Astrocyte (in vitro differentiated cells and primary cell): ENCODE data around the gene MEGF11. TPM values are rescaled to one million over a fixed set of nuclear protein-coding genes. Genes with fewer than 3 reads are reported as not detected.

Experiments used
- DNase-seq: peaks from one replicate; pipeline ENCODE4 v3.0.0-alpha.2; 2010; ENCODE audit warnings: low read depth
- FAIRE-seq: peaks from 2 replicates; lab custom pipeline; 2011; peaks lifted over from hg19 to GRCh38; lab: Jason Lieb, UNC
- H2AFZ ChIP-seq: 2 replicates; pipeline ENCODE4 v1.6.0; 2012; ENCODE audit warnings: low read depth, low read length, inconsistent platforms
- H3K27ac ChIP-seq: 2 replicates; pipeline ENCODE4 v1.5.1; 2011; ENCODE audit warnings: low read depth, low read length, inconsistent platforms
- H3K27me3 ChIP-seq: 2 replicates; pipeline ENCODE4 v1.6.0; 2011; ENCODE audit warnings: low read length, inconsistent platforms; ENCODE audit not compliant: insufficient read depth
- H3K36me3 ChIP-seq: 2 replicates; pipeline ENCODE4 v1.5.1; 2011; ENCODE audit warnings: low read length, inconsistent platforms; ENCODE audit not compliant: insufficient read depth
- H3K4me1 ChIP-seq: 2 replicates; pipeline ENCODE4 v1.5.1; 2011; ENCODE audit warnings: low read length, inconsistent platforms; ENCODE audit not compliant: insufficient read depth
- H3K4me2 ChIP-seq: 2 replicates; pipeline ENCODE4 v1.6.0; 2012; ENCODE audit warnings: low read length, inconsistent platforms
- H3K4me3 ChIP-seq: 2 replicates; pipeline ENCODE4 v1.5.1; 2011; ENCODE audit warnings: low read depth, mild to moderate bottlenecking, low read length, inconsistent platforms; ENCODE audit not compliant: insufficient read depth
- H3K79me2 ChIP-seq: 2 replicates; pipeline ENCODE4 v1.6.0; 2012; ENCODE audit warnings: mild to moderate bottlenecking, low read length, inconsistent platforms; ENCODE audit not compliant: insufficient read depth
- H3K9ac ChIP-seq: 2 replicates; pipeline ENCODE4 v1.6.0; 2012; ENCODE audit warnings: mild to moderate bottlenecking, low read length, inconsistent platforms
- H3K9me3 ChIP-seq: 2 replicates; pipeline ENCODE4 v1.5.1; 2012; ENCODE audit warnings: low read depth, mild to moderate bottlenecking, low read length, inconsistent platforms; ENCODE audit not compliant: insufficient read depth
- H4K20me1 ChIP-seq: 2 replicates; pipeline ENCODE4 v1.6.0; 2012; ENCODE audit warnings: low read length, inconsistent platforms; ENCODE audit not compliant: insufficient read depth
- H3K27ac Mint-ChIP-seq: one replicate; pipeline ENCODE4 v1.8.0; 2021; ENCODE audit warnings: mild to moderate bottlenecking, mixed read lengths; ENCODE audit not compliant: unreplicated experiment
- H3K27me3 Mint-ChIP-seq: one replicate; pipeline ENCODE4 v1.8.0; 2021; ENCODE audit warnings: low read depth, mixed read lengths; ENCODE audit not compliant: unreplicated experiment
- H3K36me3 Mint-ChIP-seq: one replicate; pipeline ENCODE4 v1.8.0; 2021; ENCODE audit warnings: low read depth, mixed read lengths; ENCODE audit not compliant: unreplicated experiment
- H3K4me1 Mint-ChIP-seq: one replicate; pipeline ENCODE4 v1.8.0; 2021; ENCODE audit warnings: low read depth, mixed read lengths; ENCODE audit not compliant: unreplicated experiment
- H3K4me3 Mint-ChIP-seq: one replicate; pipeline ENCODE4 v1.8.0; 2021; ENCODE audit warnings: mild to moderate bottlenecking, moderate library complexity, mixed read lengths; ENCODE audit not compliant: unreplicated experiment
- H3K9me3 Mint-ChIP-seq: one replicate; pipeline ENCODE4 v1.8.0; 2021; ENCODE audit warnings: mild to moderate bottlenecking, mixed read lengths; ENCODE audit not compliant: unreplicated experiment
- CTCF ChIP-seq: IDR thresholded peaks from 2 replicates; pipeline ENCODE4 v1.5.1; 2011; ENCODE audit warnings: low read depth, mild to moderate bottlenecking, inconsistent platforms, low read length, moderate library complexity; ENCODE audit not compliant: insufficient read depth
- EZH2 ChIP-seq: IDR thresholded peaks from 2 replicates; pipeline ENCODE4 v1.6.1; 2012; ENCODE audit warnings: mild to moderate bottlenecking, low read length, inconsistent platforms; ENCODE audit not compliant: insufficient read depth
- total RNA-seq: library from RNA; stranded (reverse); gene quantifications from 2 replicates; pipeline ENCODE4 v1.2.1, GENCODE V29; 2021

The MEGF11 gene
- total RNA-seq, 1 donor from 2014 or later = 0.16 TPM

GRCh38 chr15:65942436-65942835, 311.1 kb downstream of the MEGF11 start:
- Histone ChIP-seq H3K27me3 (peaks cover 1% of the 10 kb centered on the region), H3K4me3 (no peak overlapping the region), H3K79me2 (no peaks in the 10 kb centered on the region), H2AFZ (no peak overlapping the region), H3K4me2 (no peak overlapping the region), H3K27ac (no peak overlapping the region), H3K9me3 (no peaks in the 10 kb centered on the region), H3K4me1 (peaks cover 14% of the 10 kb centered on the region), H3K36me3 (no peaks in the 10 kb centered on the region), H4K20me1 (no peaks in the 10 kb centered on the region), H3K9ac (no peak overlapping the region)
- peak; percentile 26 for DNase-seq
- Mint-ChIP-seq H3K27ac (no peak overlapping the region), H3K4me1 (peaks cover 13% of the 10 kb centered on the region), H3K9me3 (no peaks in the 10 kb centered on the region), H3K4me3 (no peak overlapping the region), H3K36me3 (no peaks in the 10 kb centered on the region), H3K27me3 (peaks cover 28% of the 10 kb centered on the region)
- no peak for FAIRE-seq
- TF ChIP-seq EZH2 = no peak
- TF ChIP-seq CTCF = no peak

GRCh38 chr15:65940618-65940909, 313.0 kb downstream of the MEGF11 start:
- Histone ChIP-seq H3K4me2 (peak overlapping the region; percentile 58), H3K36me3 (no peaks in the 10 kb centered on the region), H3K79me2 (no peaks in the 10 kb centered on the region), H3K27ac (no peak overlapping the region), H3K27me3 (no peaks in the 10 kb centered on the region), H3K4me3 (no peak overlapping the region), H3K9ac (no peak overlapping the region), H3K9me3 (no peaks in the 10 kb centered on the region), H4K20me1 (no peaks in the 10 kb centered on the region), H2AFZ (no peak overlapping the region), H3K4me1 (peaks cover 14% of the 10 kb centered on the region)
- Mint-ChIP-seq H3K4me1 (peaks cover 11% of the 10 kb centered on the region), H3K36me3 (no peaks in the 10 kb centered on the region), H3K27ac (peak overlapping the region; percentile 47), H3K4me3 (no peak overlapping the region), H3K9me3 (no peaks in the 10 kb centered on the region), H3K27me3 (peaks cover 14% of the 10 kb centered on the region)
- DNase-seq (peak; percentile 56), FAIRE-seq (no peak)
- TF ChIP-seq EZH2 = no peak
- TF ChIP-seq CTCF = no peak

- H3K4me2 ChIP-seq = peak overlapping the region; percentile 58
- no peak overlapping the region for H2AFZ ChIP-seq
These were observed 313.5 kb downstream of the MEGF11 start for GRCh38 chr15:65939901-65940617.

More at GRCh38 chr15:65939901-65940617, 313.5 kb downstream of the MEGF11 start:
- DNase-seq (peak; percentile 95), FAIRE-seq (peak; percentile 54)
- no peak for TF ChIP-seq CTCF
- no peak for TF ChIP-seq EZH2
- Histone ChIP-seq H3K36me3 (no peaks in the 10 kb centered on the region), H3K27ac (peak overlapping the region; percentile 29), H3K9ac (no peak overlapping the region), H3K27me3 (no peaks in the 10 kb centered on the region), H3K9me3 (no peaks in the 10 kb centered on the region), H3K4me1 (peaks cover 14% of the 10 kb centered on the region), H3K79me2 (no peaks in the 10 kb centered on the region), H4K20me1 (no peaks in the 10 kb centered on the region), H3K4me3 (no peak overlapping the region)
- peaks cover 14% of the 10 kb centered on the region for H3K27me3 Mint-ChIP-seq
- no peaks in the 10 kb centered on the region for H3K36me3 Mint-ChIP-seq
- no peaks in the 10 kb centered on the region for H3K9me3 Mint-ChIP-seq
- peak overlapping the region; percentile 48 for H3K27ac Mint-ChIP-seq
- H3K4me1 Mint-ChIP-seq = peaks cover 11% of the 10 kb centered on the region
- H3K4me3 Mint-ChIP-seq = no peak overlapping the region
